Measurements from ENCODE around the gene GABRA5. TPM values are rescaled to one million over a fixed set of nuclear protein-coding genes. Genes with fewer than 3 reads are reported as not detected.

GABRA5 gene
- total and polyA plus RNA-seq, 2 of the 8 experiments (the other 6 are each of a cell fraction or from before 2014, with no cell fraction given) = 15.0 to 29.6 TPM

GRCh38 chr15:26954403-26954802 lies 87.5 kb downstream of the GABRA5 start:
- Histone ChIP-seq H3K4me3 (ENCODE audit: extremely low read depth in 1 of 4, insufficient read depth in 2 of 4, low read depth in 3 of 4, low read length in 4 of 4) (no peak overlapping the region), H3K79me1 (ENCODE audit: low read depth, low read length) (no peaks in the 10 kb centered on the region), H3K36me3 (ENCODE audit: control insufficient read depth in 2 of 4, insufficient read depth in 4 of 4, low read length in 3 of 4) (peaks cover 0 to 2% (median 0%) of the 10 kb centered on the region in 4 experiments; a peak in 1 of 8 replicates), H3K14ac (ENCODE audit: insufficient read length) (no peak overlapping the region), H4K91ac (replicated peaks; ENCODE audit: insufficient read length, low read length) (no peak overlapping the region), H3K4me2 (ENCODE audit: insufficient read depth in 1 of 2, low read depth in 2 of 2, low read length in 2 of 2) (no peak overlapping the region), H3K79me2 (ENCODE audit: control insufficient read depth in 1 of 2, insufficient read depth in 2 of 2, low read length in 2 of 2) (no peaks in the 10 kb centered on the region), H2AFZ (ENCODE audit: low read length) (no peak overlapping the region), H2BK5ac (ENCODE audit: low read depth, low read length) (no peak overlapping the region), H2AK5ac (ENCODE audit: low read depth, low read length) (no peak overlapping the region), H3K4ac (replicated peaks; ENCODE audit: insufficient read length, low read depth, low read length) (no peak overlapping the region), H3K18ac (ENCODE audit: extremely low read depth, low read length) (no peak overlapping the region), H3K23ac (ENCODE audit: insufficient read length) (no peak overlapping the region), H3K23me2 (ENCODE audit: low read depth, low read length) (no peaks in the 10 kb centered on the region), H2BK15ac (ENCODE audit: low read length) (no peak overlapping the region), H3K27ac (ENCODE audit: low read depth, low read length) (no peak overlapping the region), H3K56ac (replicated peaks; ENCODE audit: insufficient read length, low read depth, low read length) (no peak overlapping the region), H3K9ac (replicated peaks in 1 of 4; ENCODE audit: extremely low read depth in 1 of 4, low read depth in 3 of 4, low read length in 3 of 4) (no peak overlapping the region), H4K8ac (ENCODE audit: extremely low read depth, insufficient read depth, low read length) (no peak overlapping the region), H2BK120ac (replicated peaks; ENCODE audit: low read depth, low read length) (no peak overlapping the region), H2BK20ac (ENCODE audit: low read length) (no peak overlapping the region), H2BK12ac (ENCODE audit: low read depth, low read length) (no peak overlapping the region), H3K27me3 (replicated peaks in 1 of 4; ENCODE audit: control insufficient read depth in 3 of 4, extremely low read depth in 1 of 4, insufficient read depth in 3 of 4, low read length in 3 of 4) (no peaks in the 10 kb centered on the region), H3K9me3 (ENCODE audit: insufficient read depth in 2 of 2, low read depth in 1 of 2, low read length in 1 of 2) (peaks cover 8 to 10% of the 10 kb centered on the region in 2 experiments; a peak in 1 of 4 replicates), H4K5ac (ENCODE audit: insufficient read length, low read depth, low read length) (no peak overlapping the region), H4K20me1 (replicated peaks in 1 of 2; ENCODE audit: control insufficient read depth in 1 of 2, insufficient read depth in 2 of 2, low read length in 2 of 2) (no peaks in the 10 kb centered on the region), H3K4me1 (replicated peaks in 1 of 4; ENCODE audit: control insufficient read depth in 3 of 4, insufficient read depth in 4 of 4, low read length in 3 of 4) (no peaks in the 10 kb centered on the region)
- FAIRE-seq (no peak), DNase-seq (ENCODE audit: low read depth in 1 of 2, low spot score in 2 of 2) (no peak)
- ChIA-PET CTCF (ENCODE audit: partially characterized antibody) (interaction anchor here (2.3 kb wide), 1 partner anchor 64 kb away, joined by 6 read pairs; no protein-coding TSS in a partner anchor), POLR2A (ENCODE audit: partially characterized antibody) (no interaction called here)
- WGBS, 2 experiments (ENCODE audit: extremely low coverage in 1 of 2, insufficient coverage in 1 of 2, insufficient read length in 1 of 2, insufficient replicate concordance in 2 of 2, low coverage in 1 of 2, low lambda C conversion rate in 2 of 2, missing lambda C conversion rate in 1 of 2) = 75% methylated on average over 2 of the region's 2 CpGs; no CpG with 5 or more reads in 1 of the 2 experiments
- TF ChIP-seq CTCF (IDR thresholded peaks at IDR 0.05; ENCODE audit: control extremely low read depth in 1 of 3, insufficient read depth in 1 of 3, low read depth in 1 of 3, low read length in 3 of 3) = no peak

All from H1 (cell line).